ENCODE data around the gene TMOD2.

DNA sequence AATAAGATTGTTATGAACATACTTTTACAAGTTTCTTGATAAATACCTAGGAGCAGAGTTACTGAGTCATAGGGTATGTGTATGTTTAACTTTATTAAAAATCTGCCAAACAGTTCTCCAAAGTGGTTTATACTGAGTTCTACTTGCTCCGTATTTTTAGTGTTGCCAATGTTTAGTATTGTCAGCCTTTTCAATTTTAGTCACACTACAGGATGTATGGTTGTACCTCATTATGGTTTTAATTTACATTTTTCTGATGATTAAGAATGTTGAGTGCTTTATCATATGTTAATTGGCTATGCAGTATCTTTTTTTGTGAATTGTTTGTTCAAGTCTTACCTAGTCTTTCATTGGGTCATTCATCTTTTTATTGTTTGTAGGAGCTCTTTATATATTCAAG is 82.4 kb downstream of the TMOD2 start:
- no peak for TF ChIP-seq EZH2phosphoT487 (IDR thresholded peaks at IDR 0.05; ENCODE audit: borderline replicate concordance)
- TF ChIP-seq, protein P1, sequence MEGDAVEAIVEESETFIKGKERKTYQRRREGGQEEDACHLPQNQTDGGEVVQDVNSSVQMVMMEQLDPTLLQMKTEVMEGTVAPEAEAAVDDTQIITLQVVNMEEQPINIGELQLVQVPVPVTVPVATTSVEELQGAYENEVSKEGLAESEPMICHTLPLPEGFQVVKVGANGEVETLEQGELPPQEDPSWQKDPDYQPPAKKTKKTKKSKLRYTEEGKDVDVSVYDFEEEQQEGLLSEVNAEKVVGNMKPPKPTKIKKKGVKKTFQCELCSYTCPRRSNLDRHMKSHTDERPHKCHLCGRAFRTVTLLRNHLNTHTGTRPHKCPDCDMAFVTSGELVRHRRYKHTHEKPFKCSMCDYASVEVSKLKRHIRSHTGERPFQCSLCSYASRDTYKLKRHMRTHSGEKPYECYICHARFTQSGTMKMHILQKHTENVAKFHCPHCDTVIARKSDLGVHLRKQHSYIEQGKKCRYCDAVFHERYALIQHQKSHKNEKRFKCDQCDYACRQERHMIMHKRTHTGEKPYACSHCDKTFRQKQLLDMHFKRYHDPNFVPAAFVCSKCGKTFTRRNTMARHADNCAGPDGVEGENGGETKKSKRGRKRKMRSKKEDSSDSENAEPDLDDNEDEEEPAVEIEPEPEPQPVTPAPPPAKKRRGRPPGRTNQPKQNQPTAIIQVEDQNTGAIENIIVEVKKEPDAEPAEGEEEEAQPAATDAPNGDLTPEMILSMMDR (conservative IDR thresholded peaks at IDR 0.05; ENCODE audit: low read length) = no peak

Data from Loucy (cell line).